HepG2 (cell line): ENCODE measurements around the gene GAS2L1. TPM values are rescaled to one million over a fixed set of nuclear protein-coding genes. Genes with fewer than 3 reads are reported as not detected.

Experiments
- IRF1 ChIP-seq: sonication (generic); formaldehyde crosslinking; IDR thresholded peaks from 2 replicates; pipeline ENCODE4 v1.4.0; 2020; ENCODE audit warnings: low read depth, mild to moderate bottlenecking, missing genetic modification reagents
- ZHX1 ChIP-seq: sonication (generic); formaldehyde crosslinking; IDR thresholded peaks from 2 replicates; pipeline ENCODE4 v1.8.1; 2022; ENCODE audit warnings: low read depth, mild to moderate bottlenecking, missing genetic modification reagents
- ZNF687 ChIP-seq: sonication (generic); formaldehyde crosslinking; IDR thresholded peaks from 2 replicates; pipeline ENCODE4 v1.5.1; 2020; ENCODE audit warnings: mild to moderate bottlenecking, missing genetic modification reagents, moderate library complexity
- polyA plus RNA-seq, 8 experiments: library from polyadenylated mRNA; depleted of rRNA in 3 of 8; stranded (reverse) in 7 of 8; unstranded in 1 of 8; fragments of >200 nt; fragmentation: Illumina TruSeq in 4 of 8; extraction: Trizol in 4 of 8; gene quantifications; 2 replicates each; pipeline versions ENCODE4 v1.2.1 to v1.2.3, GENCODE V29; 2011 to 2016; ENCODE audit warnings: low read depth in 4 of 8, missing spikeins in 1 of 8, mixed read lengths in 1 of 8; ENCODE audit not compliant: insufficient read depth in 1 of 8
- total RNA-seq, 5 experiments: library from RNA; depleted of rRNA; stranded (reverse); fragments of >200 nt; fragmentation: Illumina TruSeq; extraction: Trizol; gene quantifications; 2 replicates each; pipeline ENCODE4 v1.2.3, GENCODE V29; 2016; ENCODE audit warnings: low read depth in 1 of 5
- TF ChIP-seq, protein P1 (sequence below), 2 experiments: fragments of 450-650 bp in 1 of 2; sonication (generic) in 1 of 2; formaldehyde crosslinking in 1 of 2; IDR thresholded peaks; 2 replicates each; pipeline versions ENCODE4 v1.6.1 to v1.8.0; 2016 to 2022; ENCODE audit warnings: antibody characterized with exemption in 1 of 2, mild to moderate bottlenecking in 1 of 2, missing genetic modification reagents in 1 of 2

Gene GAS2L1
- total and polyA plus RNA-seq, 2 of the 13 experiments (the other 11 are each of a cell fraction or from before 2014, with no cell fraction given): 1.8 to 3.3 TPM

DNA sequence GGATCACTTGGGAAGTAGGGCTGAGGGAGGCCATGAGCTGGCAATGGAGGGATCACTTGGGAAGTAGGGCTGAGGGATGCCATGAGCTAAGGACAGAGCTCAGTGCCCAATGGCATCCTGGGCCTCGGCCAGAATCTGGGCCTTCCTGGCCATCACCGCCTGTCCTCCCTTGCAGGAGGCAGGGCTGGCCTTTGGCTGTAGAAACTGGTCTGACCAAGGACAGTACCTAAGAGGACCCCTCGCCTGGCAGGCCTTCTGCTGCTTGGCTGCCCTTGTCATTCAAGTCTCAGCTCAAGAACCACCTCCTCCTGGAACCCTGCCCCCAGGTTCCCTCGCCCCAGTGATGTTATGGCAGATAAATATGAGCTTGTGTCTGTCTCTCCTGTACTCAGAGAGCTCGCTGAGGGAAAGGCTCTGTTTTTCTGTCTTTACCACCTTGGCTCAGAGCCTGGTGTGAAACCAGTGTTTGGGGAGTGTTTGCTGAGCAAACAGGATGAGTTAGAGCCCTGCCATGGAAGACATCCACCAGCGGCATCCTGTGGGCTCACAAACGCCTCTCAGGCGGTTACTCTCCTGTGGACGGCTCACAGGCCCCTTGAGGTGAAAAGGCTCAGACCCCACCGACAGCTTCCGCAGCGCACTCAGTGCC lies 28.4 kb downstream of the GAS2L1 start (continued):
- TF ChIP-seq, protein P1, sequence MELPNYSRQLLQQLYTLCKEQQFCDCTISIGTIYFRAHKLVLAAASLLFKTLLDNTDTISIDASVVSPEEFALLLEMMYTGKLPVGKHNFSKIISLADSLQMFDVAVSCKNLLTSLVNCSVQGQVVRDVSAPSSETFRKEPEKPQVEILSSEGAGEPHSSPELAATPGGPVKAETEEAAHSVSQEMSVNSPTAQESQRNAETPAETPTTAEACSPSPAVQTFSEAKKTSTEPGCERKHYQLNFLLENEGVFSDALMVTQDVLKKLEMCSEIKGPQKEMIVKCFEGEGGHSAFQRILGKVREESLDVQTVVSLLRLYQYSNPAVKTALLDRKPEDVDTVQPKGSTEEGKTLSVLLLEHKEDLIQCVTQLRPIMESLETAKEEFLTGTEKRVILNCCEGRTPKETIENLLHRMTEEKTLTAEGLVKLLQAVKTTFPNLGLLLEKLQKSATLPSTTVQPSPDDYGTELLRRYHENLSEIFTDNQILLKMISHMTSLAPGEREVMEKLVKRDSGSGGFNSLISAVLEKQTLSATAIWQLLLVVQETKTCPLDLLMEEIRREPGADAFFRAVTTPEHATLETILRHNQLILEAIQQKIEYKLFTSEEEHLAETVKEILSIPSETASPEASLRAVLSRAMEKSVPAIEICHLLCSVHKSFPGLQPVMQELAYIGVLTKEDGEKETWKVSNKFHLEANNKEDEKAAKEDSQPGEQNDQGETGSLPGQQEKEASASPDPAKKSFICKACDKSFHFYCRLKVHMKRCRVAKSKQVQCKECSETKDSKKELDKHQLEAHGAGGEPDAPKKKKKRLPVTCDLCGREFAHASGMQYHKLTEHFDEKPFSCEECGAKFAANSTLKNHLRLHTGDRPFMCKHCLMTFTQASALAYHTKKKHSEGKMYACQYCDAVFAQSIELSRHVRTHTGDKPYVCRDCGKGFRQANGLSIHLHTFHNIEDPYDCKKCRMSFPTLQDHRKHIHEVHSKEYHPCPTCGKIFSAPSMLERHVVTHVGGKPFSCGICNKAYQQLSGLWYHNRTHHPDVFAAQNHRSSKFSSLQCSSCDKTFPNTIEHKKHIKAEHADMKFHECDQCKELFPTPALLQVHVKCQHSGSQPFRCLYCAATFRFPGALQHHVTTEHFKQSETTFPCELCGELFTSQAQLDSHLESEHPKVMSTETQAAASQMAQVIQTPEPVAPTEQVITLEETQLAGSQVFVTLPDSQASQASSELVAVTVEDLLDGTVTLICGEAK (IDR thresholded peaks at IDR 0.05): no peak
- TF ChIP-seq, protein P1 (CRISPR knock-in tag; IDR thresholded peaks at IDR 0.05): no peak
- no peak for TF ChIP-seq ZHX1
- TF ChIP-seq ZNF687 (CRISPR knock-in tag): no peak
- TF ChIP-seq IRF1 (CRISPR knock-in tag): no peak
